Neural cell (in vitro differentiated cells): Measurements from ENCODE around the gene TCF12. TPM values are rescaled to one million over a fixed set of nuclear protein-coding genes. Genes with fewer than 3 reads are reported as not detected.

Experiments used
- H2AFZ ChIP-seq: fragments of 200-600, 300-800 bp; sonication (generic), shearing (Covaris generic); 2 replicates; pipeline ENCODE4 v1.6.0; 2014; ENCODE audit warnings: low read depth, mild to moderate bottlenecking, antibody characterized with exemption, low read length, moderate library complexity
- H3F3A ChIP-seq: fragments of 200-600 bp; shearing (Covaris generic); 2 replicates; pipeline ENCODE4 v1.6.1; 2016; ENCODE audit warnings: mild to moderate bottlenecking, moderate library complexity, mixed read lengths, antibody characterized with exemption, low read length; ENCODE audit not compliant: insufficient read depth, poor library complexity, severe bottlenecking
- H3K27ac ChIP-seq: fragments of 200-600, 300-800 bp; sonication (generic), shearing (Covaris generic); 2 replicates; pipeline ENCODE4 v1.5.1; 2014; ENCODE audit warnings: mild to moderate bottlenecking, low read length, moderate library complexity
- H3K27me3 ChIP-seq: fragments of 300-800, 200-600 bp; sonication (generic), shearing (Covaris generic); 2 replicates; pipeline ENCODE4 v1.6.0; 2014; ENCODE audit warnings: mild to moderate bottlenecking, low read depth, low read length, moderate library complexity; ENCODE audit not compliant: insufficient read depth
- H3K36me3 ChIP-seq: fragments of 300-800, 200-600 bp; sonication (generic), shearing (Covaris generic); 2 replicates; pipeline ENCODE4 v1.5.1; 2014; ENCODE audit warnings: mild to moderate bottlenecking, antibody characterized with exemption, low read length, moderate library complexity; ENCODE audit not compliant: insufficient read depth
- H3K4me2 ChIP-seq: fragments of 300-800, 200-600 bp; sonication (generic), shearing (Covaris generic); 2 replicates; pipeline ENCODE4 v1.6.0; 2014; ENCODE audit warnings: mild to moderate bottlenecking, low read length
- H3K4me3 ChIP-seq: fragments of 300-800, 200-600 bp; sonication (generic), shearing (Covaris generic); 2 replicates; pipeline ENCODE4 v1.5.1; 2014; ENCODE audit warnings: mild to moderate bottlenecking, low read length, moderate library complexity
- H3K79me2 ChIP-seq: fragments of 200-600 bp; shearing (Covaris generic); replicated peaks from 2 replicates; pipeline ENCODE4 v1.6.0; 2014; ENCODE audit warnings: mild to moderate bottlenecking, low read length, moderate library complexity; ENCODE audit not compliant: insufficient read depth
- H3K9ac ChIP-seq: fragments of 300-800, 200-600 bp; sonication (generic), shearing (Covaris generic); 2 replicates; pipeline ENCODE4 v1.6.1; 2016; ENCODE audit warnings: mild to moderate bottlenecking, low read length, mixed read lengths
- H3K9me2 ChIP-seq: fragments of 200-600 bp; shearing (Covaris generic); 2 replicates; pipeline ENCODE4 v1.6.1; 2016; ENCODE audit warnings: mild to moderate bottlenecking, low read length, mixed read lengths; ENCODE audit not compliant: insufficient read depth
- H3K9me3 ChIP-seq: fragments of 200-600, 300-800 bp; sonication (generic), shearing (Covaris generic); 2 replicates; pipeline ENCODE4 v1.6.1; 2016; ENCODE audit warnings: mild to moderate bottlenecking, mixed run types, low read length, moderate library complexity, mixed read lengths
- H4K20me1 ChIP-seq: fragments of 200-600 bp; shearing (Covaris generic); 2 replicates; pipeline ENCODE4 v1.6.1; 2016; ENCODE audit warnings: mild to moderate bottlenecking, mixed run types; ENCODE audit not compliant: insufficient read depth
- EP300 ChIP-seq: fragments of 450-650 bp; conservative IDR thresholded peaks from 2 replicates; pipeline ENCODE4 v1.6.1; 2014; ENCODE audit warnings: antibody characterized with exemption, mild to moderate bottlenecking, moderate library complexity; ENCODE audit not compliant: poor library complexity, severe bottlenecking
- EZH2 ChIP-seq: fragments of 200-600, 300-800 bp; shearing (Covaris generic), sonication (generic); IDR thresholded peaks from 2 replicates; pipeline ENCODE4 v1.6.1; 2014; ENCODE audit warnings: antibody characterized with exemption, low read length, borderline replicate concordance, mild to moderate bottlenecking; ENCODE audit not compliant: insufficient read depth, poor library complexity, severe bottlenecking
- MXI1 ChIP-seq: fragments of 450-650 bp; conservative IDR thresholded peaks from 2 replicates; pipeline ENCODE4 v1.6.1; 2014; ENCODE audit warnings: antibody characterized with exemption, mild to moderate bottlenecking; ENCODE audit not compliant: poor library complexity, severe bottlenecking
- POLR2AphosphoS5 ChIP-seq: IDR thresholded peaks from 2 replicates; pipeline ENCODE4 v1.6.1; 2012
- RAD21 ChIP-seq: fragments of 450-650 bp; conservative IDR thresholded peaks from 2 replicates; pipeline ENCODE4 v1.6.1; 2014; ENCODE audit warnings: antibody characterized with exemption, mild to moderate bottlenecking, moderate library complexity
- REST ChIP-seq: IDR thresholded peaks from 2 replicates; pipeline ENCODE4 v1.6.1; 2012; ENCODE audit warnings: borderline replicate concordance
- SMC3 ChIP-seq: fragments of 450-650 bp; conservative IDR thresholded peaks from 2 replicates; pipeline ENCODE4 v1.6.1; 2014; ENCODE audit warnings: antibody characterized with exemption, mild to moderate bottlenecking, moderate library complexity; ENCODE audit not compliant: poor library complexity
- TAF1 ChIP-seq: IDR thresholded peaks from 2 replicates; pipeline ENCODE4 v1.6.1; 2012; ENCODE audit warnings: low read depth
- polyA plus RNA-seq: library from polyadenylated mRNA; depleted of rRNA; stranded (reverse); fragments of >200 nt; gene quantifications from 2 replicates; pipeline ENCODE4 v1.2.3, GENCODE V29; 2014
- TF ChIP-seq, protein P1 (sequence below): fragments of 450-650 bp; IDR thresholded peaks from 2 replicates; pipeline ENCODE4 v1.5.1; 2014; ENCODE audit warnings: antibody characterized with exemption, mild to moderate bottlenecking, moderate library complexity; ENCODE audit not compliant: poor library complexity, severe bottlenecking

TCF12 gene
- polyA plus RNA-seq, 1 donor from 2014 or later = 52.7 TPM

DNA sequence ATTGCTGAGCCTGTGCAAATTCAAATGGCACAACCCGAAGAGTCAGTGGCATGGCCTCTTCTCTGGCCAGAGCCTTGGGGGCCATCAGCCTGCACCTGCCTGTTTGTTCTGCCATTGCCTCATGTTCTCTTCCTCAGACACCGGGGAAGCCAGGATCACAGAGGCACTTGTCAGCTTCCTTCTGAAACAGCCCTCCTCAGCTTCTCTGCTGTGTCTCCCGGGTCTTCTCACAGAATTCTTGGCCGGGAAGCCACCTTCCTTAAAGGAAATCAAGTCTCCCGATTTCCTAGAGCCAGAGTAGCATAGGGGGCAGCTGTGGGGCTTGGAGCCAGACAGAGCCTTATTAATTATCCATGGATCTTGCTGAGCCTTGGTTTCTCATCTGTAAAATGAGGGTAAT is 410.5 kb downstream of the TCF12 start:
- no peaks in the 10 kb centered on the region for H3K9me2 ChIP-seq
- H2AFZ ChIP-seq = no peak overlapping the region
- H3K4me2 ChIP-seq = no peak overlapping the region
- no peak overlapping the region for H3K27ac ChIP-seq
- no peaks in the 10 kb centered on the region for H3K36me3 ChIP-seq
- no peaks in the 10 kb centered on the region for H3K9me3 ChIP-seq
- H3K4me3 ChIP-seq = no peak overlapping the region
- no peak for TF ChIP-seq REST
- no peak for TF ChIP-seq EZH2
- TF ChIP-seq POLR2AphosphoS5 = no peak
- TF ChIP-seq EP300 = no peak
- TF ChIP-seq SMC3 = no peak
- no peak for TF ChIP-seq RAD21
- TF ChIP-seq TAF1 = no peak
- no peak for TF ChIP-seq MXI1
- TF ChIP-seq, protein P1, sequence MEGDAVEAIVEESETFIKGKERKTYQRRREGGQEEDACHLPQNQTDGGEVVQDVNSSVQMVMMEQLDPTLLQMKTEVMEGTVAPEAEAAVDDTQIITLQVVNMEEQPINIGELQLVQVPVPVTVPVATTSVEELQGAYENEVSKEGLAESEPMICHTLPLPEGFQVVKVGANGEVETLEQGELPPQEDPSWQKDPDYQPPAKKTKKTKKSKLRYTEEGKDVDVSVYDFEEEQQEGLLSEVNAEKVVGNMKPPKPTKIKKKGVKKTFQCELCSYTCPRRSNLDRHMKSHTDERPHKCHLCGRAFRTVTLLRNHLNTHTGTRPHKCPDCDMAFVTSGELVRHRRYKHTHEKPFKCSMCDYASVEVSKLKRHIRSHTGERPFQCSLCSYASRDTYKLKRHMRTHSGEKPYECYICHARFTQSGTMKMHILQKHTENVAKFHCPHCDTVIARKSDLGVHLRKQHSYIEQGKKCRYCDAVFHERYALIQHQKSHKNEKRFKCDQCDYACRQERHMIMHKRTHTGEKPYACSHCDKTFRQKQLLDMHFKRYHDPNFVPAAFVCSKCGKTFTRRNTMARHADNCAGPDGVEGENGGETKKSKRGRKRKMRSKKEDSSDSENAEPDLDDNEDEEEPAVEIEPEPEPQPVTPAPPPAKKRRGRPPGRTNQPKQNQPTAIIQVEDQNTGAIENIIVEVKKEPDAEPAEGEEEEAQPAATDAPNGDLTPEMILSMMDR = no peak
- H3K79me2 ChIP-seq = no peaks in the 10 kb centered on the region
- no peak overlapping the region for H3K9ac ChIP-seq
- no peaks in the 10 kb centered on the region for H4K20me1 ChIP-seq
- H3K27me3 ChIP-seq = no peaks in the 10 kb centered on the region
- H3F3A ChIP-seq = no peaks in the 10 kb centered on the region

DNA sequence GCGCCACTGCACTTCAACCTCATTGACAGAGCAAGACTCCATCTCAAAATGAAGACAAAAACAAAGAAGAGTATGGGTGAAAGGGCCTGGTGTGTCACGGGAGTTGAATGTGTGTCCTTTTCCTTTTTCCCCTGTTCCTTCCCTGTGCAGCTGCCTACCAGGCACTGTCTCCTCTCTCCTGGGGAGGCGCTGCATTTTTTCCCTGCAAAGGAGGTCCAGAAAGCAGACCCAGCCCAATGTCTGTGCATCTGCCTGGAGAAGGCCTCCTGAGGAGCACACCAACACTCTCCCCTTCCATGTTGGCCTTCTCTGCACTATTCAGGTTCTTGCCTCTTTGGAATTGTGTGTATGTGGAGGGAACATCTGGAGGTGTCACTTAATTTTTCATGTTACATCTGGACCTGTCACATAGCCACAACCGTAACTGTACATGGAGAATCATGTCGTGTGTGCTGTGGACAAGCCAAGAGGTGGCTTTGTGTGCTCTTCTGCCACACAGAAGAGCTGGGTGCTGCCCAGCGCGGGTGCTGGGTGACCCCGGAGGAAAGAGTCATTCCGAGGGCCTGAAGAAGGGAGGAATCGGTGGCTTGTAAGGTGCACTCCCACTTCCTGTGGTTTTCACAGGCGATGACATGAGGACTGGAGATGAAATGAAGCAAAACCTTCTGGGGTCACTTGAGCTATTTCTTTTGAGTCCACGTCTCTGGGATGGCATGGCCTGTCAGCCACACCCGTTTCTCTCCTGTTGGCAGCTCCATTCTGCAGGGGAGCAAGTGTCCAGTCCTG is 411.3 kb downstream of the TCF12 start:
- H2AFZ ChIP-seq = no peak overlapping the region
- no peaks in the 10 kb centered on the region for H3K9me3 ChIP-seq
- no peak for TF ChIP-seq MXI1
- no peak for TF ChIP-seq TAF1
- TF ChIP-seq RAD21 = no peak
- TF ChIP-seq POLR2AphosphoS5 = no peak
- no peak for TF ChIP-seq REST
- TF ChIP-seq, protein P1 = no peak
- TF ChIP-seq EP300 = no peak
- TF ChIP-seq SMC3 = no peak
- no peak for TF ChIP-seq EZH2
- H3K27ac ChIP-seq = no peak overlapping the region
- H3F3A ChIP-seq = no peaks in the 10 kb centered on the region
- H3K4me2 ChIP-seq = no peak overlapping the region
- H4K20me1 ChIP-seq = no peaks in the 10 kb centered on the region
- no peak overlapping the region for H3K4me3 ChIP-seq
- H3K9me2 ChIP-seq = no peaks in the 10 kb centered on the region
- no peaks in the 10 kb centered on the region for H3K36me3 ChIP-seq
- no peak overlapping the region for H3K9ac ChIP-seq
- H3K79me2 ChIP-seq = no peaks in the 10 kb centered on the region
- H3K27me3 ChIP-seq = no peaks in the 10 kb centered on the region
